Raji (cell line): ENCODE measurements around the gene GPBP1.

Source experiments
- POLR2A ChIP-seq: IDR thresholded peaks from 2 replicates; pipeline ENCODE4 v1.6.1; 2011; ENCODE audit warnings: low read depth, low read length, control low read depth; ENCODE audit not compliant: insufficient read depth

The GPBP1 gene

GRCh38 chr5:57174890-57175510 lies 1.1 kb downstream of the GPBP1 start:
- TF ChIP-seq POLR2A: no peak

GRCh38 chr5:57175551-57176309 lies 1.9 kb downstream of the GPBP1 start:
- TF ChIP-seq POLR2A: no peak

- no peak for TF ChIP-seq POLR2A
Observed at GRCh38 chr5:57176350-57176857, 2.5 kb downstream of the GPBP1 start.

GRCh38 chr5:57177479-57178156 lies 3.8 kb downstream of the GPBP1 start:
- TF ChIP-seq POLR2A: no peak

- no peak for TF ChIP-seq POLR2A
Observed at GRCh38 chr5:57179262-57180200, 5.7 kb downstream of the GPBP1 start.

GRCh38 chr5:57181154-57181553 lies 7.3 kb downstream of the GPBP1 start:
- TF ChIP-seq POLR2A: no peak

- no peak for TF ChIP-seq POLR2A
Observed at GRCh38 chr5:57184322-57184721, 10.5 kb downstream of the GPBP1 start.

- no peak for TF ChIP-seq POLR2A
Observed at GRCh38 chr5:57185313-57185712, 11.5 kb downstream of the GPBP1 start.

GRCh38 chr5:57186194-57186593 lies 12.3 kb downstream of the GPBP1 start:
- TF ChIP-seq POLR2A: no peak

GRCh38 chr5:57189515-57189914 lies 15.7 kb downstream of the GPBP1 start:
- TF ChIP-seq POLR2A: no peak

- TF ChIP-seq POLR2A: no peak
Observed at GRCh38 chr5:57190593-57190992, 16.7 kb downstream of the GPBP1 start.

- TF ChIP-seq POLR2A: no peak
Observed at GRCh38 chr5:57191163-57191562, 17.3 kb downstream of the GPBP1 start.

GRCh38 chr5:57191986-57192385 lies 18.1 kb downstream of the GPBP1 start:
- no peak for TF ChIP-seq POLR2A

- no peak for TF ChIP-seq POLR2A
Observed at GRCh38 chr5:57193757-57194413, 20.0 kb downstream of the GPBP1 start.
